Heart right ventricle (tissue), 16 donors: Measurements from ENCODE around the gene PKHD1. TPM values are rescaled to one million over a fixed set of nuclear protein-coding genes. Genes with fewer than 3 reads are reported as not detected.

Experiments
- ATAC-seq, 8 donors: fragments of 200-7000 bp; cut with Tn5 transposase; one replicate each; pipeline ENCODE4 v1.9.1; 2020; ENCODE audit warnings: mild to moderate bottlenecking in 8 of 8, moderate library complexity in 8 of 8, moderate number of reproducible peaks in 1 of 8
- DNase-seq, 2 donors: peaks; one replicate each; pipeline ENCODE4 v3.0.0-alpha.2; 2020
- H3K27ac ChIP-seq, 10 donors: fragments of 200-600 bp; sonication (generic) in 2 of 10; one replicate each; pipeline versions ENCODE4 v1.5.0 to v1.8.0; 2020 to 2022; ENCODE audit warnings: mild to moderate bottlenecking in 3 of 10
- H3K27me3 ChIP-seq, 7 donors: fragments of 200-600 bp; one replicate each; pipeline ENCODE4 v1.8.0; 2021 to 2022; ENCODE audit warnings: mild to moderate bottlenecking in 2 of 7
- H3K36me3 ChIP-seq, 9 donors: fragments of 200-600 bp; sonication (generic) in 1 of 9; one replicate each; pipeline versions ENCODE4 v1.5.0 to v1.8.0; 2020 to 2022; ENCODE audit warnings: mild to moderate bottlenecking in 2 of 9
- H3K4me1 ChIP-seq, 9 donors: fragments of 200-600 bp; sonication (generic) in 1 of 9; one replicate each; pipeline versions ENCODE4 v1.5.0 to v1.8.0; 2020 to 2022; ENCODE audit warnings: mild to moderate bottlenecking in 4 of 9
- H3K4me3 ChIP-seq, 10 donors: fragments of 200-600 bp; sonication (generic) in 2 of 10; one replicate each; pipeline versions ENCODE4 v1.5.0 to v1.8.0; 2020 to 2022; ENCODE audit warnings: mild to moderate bottlenecking in 7 of 10, moderate library complexity in 2 of 10
- H3K9me3 ChIP-seq, 11 donors: fragments of 200-600 bp in 10 of 11; sonication (generic) in 2 of 11; one replicate each; pipeline versions ENCODE4 v1.5.0 to v1.8.0; 2013 to 2022; ENCODE audit warnings: mild to moderate bottlenecking in 2 of 11, control low read depth in 1 of 11, moderate library complexity in 1 of 11
- CTCF ChIP-seq, 9 donors: fragments of 200-600 bp; sonication (generic) in 2 of 9; IDR thresholded peaks; one replicate each; pipeline versions ENCODE4 v1.5.0 to v1.8.0; 2021 to 2022; ENCODE audit warnings: antibody characterized with exemption in 9 of 9, mild to moderate bottlenecking in 5 of 9, moderate library complexity in 1 of 9
- WGBS, 2 donors: extraction: QIAGEN DNeasy Blood & Tissue Kit; methylation state at CpG; one replicate each; pipeline ENCODE4 v1.1.7; 2013; ENCODE audit warnings: inconsistent platforms in 1 of 2; 5-methylcytosine and 5-hydroxymethylcytosine counted together
- intact Hi-C, 10 donors: fragments of 100-400 bp; cut with DNase I; formaldehyde crosslinking; loops; one replicate each; pipeline versions ENCODE4 v1.11.1 to v1.14.2; 2022
- polyA plus RNA-seq, 2 donors: library from polyadenylated mRNA; stranded (reverse); fragments of 200-250 nt; gene quantifications; one replicate each; pipeline ENCODE4 v1.2.3, GENCODE V29; 2013
- total RNA-seq, 10 donors: library from RNA; stranded (reverse); fragmentation: NEBNext Ultra II Directional in 3 of 10; extraction: Animal tissue kit (Norgen Biotek cat#: 25700) in 3 of 10; gene quantifications; one replicate each; pipeline versions ENCODE4 v1.2.1 to v1.2.4, GENCODE V29; 2021 to 2023
- donor health status: Arrhythmogenic right ventricular cardiomyopathy.
- donor health status: ischemic (EF 13 %, LVEDD 7.1; RV severe dilation, severe dysfunction).
- donor health status: healthy with polysubstance abuse.
- donor health status: DM: no; HTN: yes; CAD: no.
- donor health status: DM: no; HTN: no; CAD: no.
- donor health status: ischemic (EF 25% LVEDD 6.9; RV normal size, moderate dysfunction).
- donor health status: ischemic (EF 25% LVEDD 5.7; RV mildly dilated, moderate dysfunction).
- donor health status: healthy.
- donor health status: DM: yes; HTN: yes; CAD: no.
- donor health status: Ischemic cardiomyopathy.
- donor health status: ischemic (EF 35%, LVEDD 5.7; RV mildly dilated, moderate dysfunction).
- donor health status: nonischemic (EF 11% LVEDD 7.7; RV severe dilation, severe dysfunction).
- donor health status: DM: yes; HTN: yes; CAD: no.
- donor health status: PGD.
- donor health status: ischemic (EF 29% LVEDD 5.4; RV normal size, mild dysfunction).
- donor health status: nonischemic (EF 23%, LVEDD 6.1; RV moderate dilation, normal function).

The PKHD1 gene
- total and polyA plus RNA-seq, 12 donors, result under 0.01 to 0.07 (median 0.02) TPM; not detected in 7

DNA sequence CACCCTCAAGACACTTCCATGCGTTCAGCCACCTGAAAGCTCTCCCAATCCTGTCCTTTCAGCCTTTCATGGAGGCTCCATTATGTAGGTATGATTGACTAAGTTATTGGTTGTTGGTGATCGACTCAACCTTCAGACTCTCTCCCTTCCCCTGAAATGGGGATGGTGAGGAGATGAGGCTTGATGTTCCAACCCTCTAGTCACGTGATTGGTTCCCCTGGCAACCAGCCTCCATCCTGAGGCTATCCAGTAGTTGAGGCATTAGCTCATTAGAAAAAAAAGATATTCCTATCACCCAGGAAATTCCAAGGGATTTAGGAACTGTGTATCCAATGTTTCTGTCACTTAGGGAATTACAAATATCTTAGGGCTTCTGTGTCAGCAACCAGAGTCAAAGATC, 426.6 kb downstream of the PKHD1 start:
- 71% methylated on average over 3 of the region's 3 CpGs for WGBS, 2 donors
- Histone ChIP-seq H3K4me3 (no peak overlapping the region), H3K4me1 (no peaks in the 10 kb centered on the region), H3K36me3 (no peaks in the 10 kb centered on the region), H3K27ac (no peak overlapping the region), H3K9me3 (peaks cover 0 to 3% (median 0%) of the 10 kb centered on the region in 11 donors), H3K27me3 (no peaks in the 10 kb centered on the region)
- TF ChIP-seq CTCF (IDR thresholded peaks at IDR 0.05), result no peak
- no peak for ATAC-seq
- no peak for DNase-seq
- intact Hi-C loops, result no loop called here

DNA sequence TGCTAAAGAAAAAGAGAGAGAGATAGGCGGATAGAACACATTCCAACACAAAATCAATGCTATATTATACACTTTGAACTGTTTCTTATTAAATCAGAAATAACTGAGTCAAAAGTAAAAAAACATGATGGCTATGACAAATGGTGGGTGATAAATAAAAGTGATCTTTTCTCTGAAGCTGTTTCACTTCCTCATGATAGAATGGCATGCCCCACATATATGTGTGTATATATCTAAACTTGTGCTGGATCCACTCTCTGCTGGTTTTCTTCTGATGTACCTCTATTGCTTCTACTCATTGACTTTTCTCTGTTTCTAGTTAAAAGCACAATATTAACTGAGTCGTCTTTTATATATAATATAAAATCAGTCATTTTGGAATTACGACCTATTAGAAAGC, 429.9 kb downstream of the PKHD1 start:
- Histone ChIP-seq H3K4me3 (no peak overlapping the region), H3K27me3 (no peaks in the 10 kb centered on the region), H3K9me3 (no peaks in the 10 kb centered on the region), H3K4me1 (no peaks in the 10 kb centered on the region), H3K36me3 (no peaks in the 10 kb centered on the region), H3K27ac (no peak overlapping the region)
- DNase-seq (no peak), ATAC-seq (no peak)
- no peak for TF ChIP-seq CTCF (IDR thresholded peaks at IDR 0.05)
- intact Hi-C loops, result no loop called here
- 81 to 85% methylated on average over 3 of the region's 3 CpGs for WGBS, 2 donors

GRCh38 chr6:51655517-51655916, 431.9 kb downstream of the PKHD1 start:
- no peak for TF ChIP-seq CTCF (IDR thresholded peaks at IDR 0.05)
- H3K4me3 ChIP-seq, result no peak overlapping the region
- no peaks in the 10 kb centered on the region for H3K36me3 ChIP-seq
- DNase-seq (no peak), ATAC-seq (no peak)
- no peaks in the 10 kb centered on the region for H3K4me1 ChIP-seq
- no peak overlapping the region for H3K27ac ChIP-seq
- no peaks in the 10 kb centered on the region for H3K9me3 ChIP-seq
- intact Hi-C loops, result no loop called here
- no peaks in the 10 kb centered on the region for H3K27me3 ChIP-seq

GRCh38 chr6:51654647-51655046, 432.8 kb downstream of the PKHD1 start:
- DNase-seq, result no peak
- H3K4me1 ChIP-seq, result no peaks in the 10 kb centered on the region
- no peak overlapping the region for H3K4me3 ChIP-seq
- H3K9me3 ChIP-seq, result no peaks in the 10 kb centered on the region
- no peaks in the 10 kb centered on the region for H3K27me3 ChIP-seq
- TF ChIP-seq CTCF (IDR thresholded peaks at IDR 0.05), result no peak
- intact Hi-C loops, result no loop called here
- H3K36me3 ChIP-seq, result no peaks in the 10 kb centered on the region
- WGBS, 2 donors, result 59 to 66% methylated on average over 5 of the region's 5 CpGs
- no peak for ATAC-seq
- H3K27ac ChIP-seq, result no peak overlapping the region
